ENCODE results near the gene PSENEN. TPM values are rescaled to one million over a fixed set of nuclear protein-coding genes. Genes with fewer than 3 reads are reported as not detected.

Gene PSENEN
- total and polyA plus RNA-seq, 2 experiments from 2014 or later, result 20.6 to 175 TPM

GRCh38 chr19:35730326-35730725, 15.1 kb upstream of the PSENEN start:
- H3K79me2 ChIP-seq (replicated peaks; ENCODE audit: insufficient read depth), result no peaks in the 10 kb centered on the region
- H3K36me3 ChIP-seq (ENCODE audit: insufficient read depth), result peaks cover 16% of the 10 kb centered on the region; the same call in 1 of the 2 replicates
- Mint-ChIP-seq H3K36me3 (ENCODE audit: low read depth) (peaks cover 71% of the 10 kb centered on the region), H3K9me3 (no peaks in the 10 kb centered on the region; the same call in 2 of the 3 replicates), H3K27me3 (ENCODE audit: insufficient read depth, low read depth, poor library complexity) (peaks cover 12% of the 10 kb centered on the region), H3K4me3 (no peak overlapping the region), H3K27ac (no peak overlapping the region), H3K4me1 (no peaks in the 10 kb centered on the region)
- no peak overlapping the region for H3K4me2 ChIP-seq
- no peak for DNase-seq (ENCODE audit: low spot score)
- no peaks in the 10 kb centered on the region for H3K27me3 ChIP-seq (ENCODE audit: insufficient read depth)
- no peaks in the 10 kb centered on the region for H3F3A ChIP-seq (replicated peaks; ENCODE audit: low read depth)
- no peak overlapping the region for H2AFZ ChIP-seq
- H3K9me2 ChIP-seq (ENCODE audit: insufficient read depth), result no peaks in the 10 kb centered on the region
- H3K27ac ChIP-seq (ENCODE audit: low read depth), result no peak overlapping the region
- peaks cover 5% of the 10 kb centered on the region for H4K20me1 ChIP-seq (replicated peaks; ENCODE audit: insufficient read depth)
- H3K4me3 ChIP-seq, result no peak overlapping the region
- no peak for ATAC-seq
- TF ChIP-seq EZH2 (IDR thresholded peaks at IDR 0.05; ENCODE audit: low read depth, unreplicated experiment), result no peak
- H3K4me1 ChIP-seq (ENCODE audit: insufficient read depth), result no peaks in the 10 kb centered on the region

GRCh38 chr19:35731353-35731752, 14.1 kb upstream of the PSENEN start:
- Mint-ChIP-seq H3K4me3 (no peak overlapping the region), H3K9me3 (no peaks in the 10 kb centered on the region; the same call in 2 of the 3 replicates), H3K27me3 (ENCODE audit: insufficient read depth, low read depth, poor library complexity) (peaks cover 12% of the 10 kb centered on the region), H3K36me3 (ENCODE audit: low read depth) (peaks cover 70% of the 10 kb centered on the region), H3K4me1 (no peaks in the 10 kb centered on the region), H3K27ac (no peak overlapping the region; the same call in 1 of the 2 replicates)
- Histone ChIP-seq H3K4me2 (no peak overlapping the region), H3K4me3 (no peak overlapping the region), H3K9me2 (ENCODE audit: insufficient read depth) (no peaks in the 10 kb centered on the region), H3K4me1 (ENCODE audit: insufficient read depth) (no peaks in the 10 kb centered on the region), H2AFZ (no peak overlapping the region), H3K36me3 (ENCODE audit: insufficient read depth) (peaks cover 6% of the 10 kb centered on the region; the same call in 1 of the 2 replicates), H3K79me2 (replicated peaks; ENCODE audit: insufficient read depth) (no peaks in the 10 kb centered on the region), H3F3A (replicated peaks; ENCODE audit: low read depth) (no peaks in the 10 kb centered on the region), H4K20me1 (replicated peaks; ENCODE audit: insufficient read depth) (peaks cover 5% of the 10 kb centered on the region), H3K27ac (ENCODE audit: low read depth) (no peak overlapping the region), H3K27me3 (ENCODE audit: insufficient read depth) (no peaks in the 10 kb centered on the region)
- DNase-seq (ENCODE audit: low spot score) (no peak), ATAC-seq (no peak)
- TF ChIP-seq POLR2AphosphoS5 (IDR thresholded peaks at IDR 0.05; ENCODE audit: low read depth) (no peak), STAT1 (IDR thresholded peaks at IDR 0.05; ENCODE audit: unreplicated experiment) (no peak), ETS1 (IDR thresholded peaks at IDR 0.05) (no peak)

- Histone ChIP-seq H2AFZ (no peak overlapping the region), H3K27ac (ENCODE audit: low read depth) (no peak overlapping the region), H3K4me1 (ENCODE audit: insufficient read depth) (no peaks in the 10 kb centered on the region), H3K4me2 (no peak overlapping the region), H3K36me3 (ENCODE audit: insufficient read depth) (peaks cover 7% of the 10 kb centered on the region; the same call in 1 of the 2 replicates), H3K27me3 (ENCODE audit: insufficient read depth) (no peaks in the 10 kb centered on the region), H3K4me3 (no peak overlapping the region), H4K20me1 (replicated peaks; ENCODE audit: insufficient read depth) (peaks cover 5% of the 10 kb centered on the region), H3K9me2 (ENCODE audit: insufficient read depth) (no peaks in the 10 kb centered on the region), H3K79me2 (replicated peaks; ENCODE audit: insufficient read depth) (no peaks in the 10 kb centered on the region), H3F3A (replicated peaks; ENCODE audit: low read depth) (no peaks in the 10 kb centered on the region)
- peaks cover 12% of the 10 kb centered on the region for H3K27me3 Mint-ChIP-seq (ENCODE audit: insufficient read depth, low read depth, poor library complexity)
- peaks cover 71% of the 10 kb centered on the region for H3K36me3 Mint-ChIP-seq (ENCODE audit: low read depth)
- H3K4me1 Mint-ChIP-seq, result no peaks in the 10 kb centered on the region
- DNase-seq (ENCODE audit: low spot score), result no peak
- no peak for ATAC-seq
- H3K27ac Mint-ChIP-seq, result no peak overlapping the region
- H3K9me3 Mint-ChIP-seq, result no peaks in the 10 kb centered on the region; the same call in 2 of the 3 replicates
- no peak overlapping the region for H3K4me3 Mint-ChIP-seq
- TF ChIP-seq POLR2AphosphoS5 (IDR thresholded peaks at IDR 0.05; ENCODE audit: low read depth) (no peak), EZH2phosphoT487 (IDR thresholded peaks at IDR 0.05; ENCODE audit: unreplicated experiment) (no peak), CTCF (conservative IDR thresholded peaks at IDR 0.05; ENCODE audit: low read depth in 2 of 2) (no peak), CREB1 (CRISPR knock-in tag; IDR thresholded peaks at IDR 0.05; ENCODE audit: low read depth) (no peak), ETS1 (IDR thresholded peaks at IDR 0.05) (no peak), ZNF331 (CRISPR knock-in tag; IDR thresholded peaks at IDR 0.05; ENCODE audit: low read depth) (no peak), EZH2 (IDR thresholded peaks at IDR 0.05; ENCODE audit: low read depth, unreplicated experiment) (no peak), NANOG (IDR thresholded peaks at IDR 0.05; ENCODE audit: borderline replicate concordance) (no peak)
These were observed 13.6 kb upstream of the PSENEN start for GRCh38 chr19:35731779-35732405.

All from GM23338 (cell line).